ENCODE data around the gene FTL. TPM values are rescaled to one million over a fixed set of nuclear protein-coding genes. Genes with fewer than 3 reads are reported as not detected.

The FTL gene
- total RNA-seq, 2 experiments from 2014 or later: 467 to 602 TPM

- Histone ChIP-seq H4K20me1 (ENCODE audit: insufficient read depth, low read length) (no peaks in the 10 kb centered on the region), H3K27ac (ENCODE audit: low read depth, low read length, poor library complexity, severe bottlenecking) (no peak overlapping the region), H3K79me2 (ENCODE audit: insufficient read depth, low read depth, low read length) (no peaks in the 10 kb centered on the region), H3K4me3 (ENCODE audit: low read depth, low read length, poor library complexity, severe bottlenecking) (no peak overlapping the region), H3K9me3 (ENCODE audit: low read length) (no peaks in the 10 kb centered on the region), H2AFZ (ENCODE audit: low read length) (no peak overlapping the region), H3K4me2 (ENCODE audit: low read length) (no peak overlapping the region), H3K9me2 (ENCODE audit: insufficient read depth, low read length) (no peaks in the 10 kb centered on the region), H3K36me3 (ENCODE audit: insufficient read depth, low read length) (peaks cover 82% of the 10 kb centered on the region), H3K4me1 (ENCODE audit: insufficient read depth, low read length, poor library complexity, severe bottlenecking) (peaks cover 3% of the 10 kb centered on the region)
- BruUV-seq (replicated peaks): no TSS peak
- intact Hi-C loops (cut with micrococcal nuclease; ENCODE audit: unreplicated experiment): no loop called here
- TF ChIP-seq EZH2phosphoT487 (IDR thresholded peaks at IDR 0.05; ENCODE audit: borderline replicate concordance, low read depth, low read length): no peak
- TF ChIP-seq CTCF (conservative IDR thresholded peaks at IDR 0.05; ENCODE audit: low read length): no peak
- DNase-seq (ENCODE audit: low spot score): no peak
- ChIA-PET CTCF (ENCODE audit: unreplicated experiment) (no interaction called here), POLR2A (no interaction called here)
These were observed 39.0 kb downstream of the FTL start for GRCh38 chr19:49004133-49004532.

GRCh38 chr19:49004964-49005614, 40.0 kb downstream of the FTL start:
- H3K36me3 ChIP-seq (ENCODE audit: insufficient read depth, low read length): peaks cover 81% of the 10 kb centered on the region
- DNase-seq (ENCODE audit: low spot score): no peak
- H4K20me1 ChIP-seq (ENCODE audit: insufficient read depth, low read length): no peaks in the 10 kb centered on the region
- no peak overlapping the region for H2AFZ ChIP-seq (ENCODE audit: low read length)
- no peak for TF ChIP-seq CTCF (conservative IDR thresholded peaks at IDR 0.05; ENCODE audit: low read length)
- TF ChIP-seq EZH2phosphoT487 (IDR thresholded peaks at IDR 0.05; ENCODE audit: borderline replicate concordance, low read depth, low read length): no peak
- TSS peak; percentile 43 for BruUV-seq (replicated peaks)
- no peaks in the 10 kb centered on the region for H3K9me3 ChIP-seq (ENCODE audit: low read length)
- H3K79me2 ChIP-seq (ENCODE audit: insufficient read depth, low read depth, low read length): no peaks in the 10 kb centered on the region
- ChIA-PET CTCF (ENCODE audit: unreplicated experiment) (no interaction called here), POLR2A (interaction anchor here (0.5 kb wide), 1 partner anchor 298 kb away, joined by 3 read pairs; no protein-coding TSS in a partner anchor)
- H3K27ac ChIP-seq (ENCODE audit: low read depth, low read length, poor library complexity, severe bottlenecking): no peak overlapping the region
- H3K9me2 ChIP-seq (ENCODE audit: insufficient read depth, low read length): no peaks in the 10 kb centered on the region
- H3K4me3 ChIP-seq (ENCODE audit: low read depth, low read length, poor library complexity, severe bottlenecking): no peak overlapping the region
- H3K4me2 ChIP-seq (ENCODE audit: low read length): no peak overlapping the region
- intact Hi-C loops (cut with micrococcal nuclease; ENCODE audit: unreplicated experiment): no loop called here
- H3K4me1 ChIP-seq (ENCODE audit: insufficient read depth, low read length, poor library complexity, severe bottlenecking): no peaks in the 10 kb centered on the region

- Histone ChIP-seq H3K4me1 (ENCODE audit: insufficient read depth, low read length, poor library complexity, severe bottlenecking) (no peaks in the 10 kb centered on the region), H3K4me2 (ENCODE audit: low read length) (no peak overlapping the region), H3K27ac (ENCODE audit: low read depth, low read length, poor library complexity, severe bottlenecking) (no peak overlapping the region), H3K79me2 (ENCODE audit: insufficient read depth, low read depth, low read length) (no peaks in the 10 kb centered on the region), H2AFZ (ENCODE audit: low read length) (no peak overlapping the region), H3K9me2 (ENCODE audit: insufficient read depth, low read length) (no peaks in the 10 kb centered on the region), H3K4me3 (ENCODE audit: low read depth, low read length, poor library complexity, severe bottlenecking) (no peak overlapping the region), H3K36me3 (ENCODE audit: insufficient read depth, low read length) (peaks cover 85% of the 10 kb centered on the region), H4K20me1 (ENCODE audit: insufficient read depth, low read length) (no peaks in the 10 kb centered on the region), H3K9me3 (ENCODE audit: low read length) (no peaks in the 10 kb centered on the region)
- no TSS peak for BruUV-seq (replicated peaks)
- DNase-seq (ENCODE audit: low spot score): no peak
- ChIA-PET POLR2A (no interaction called here), CTCF (ENCODE audit: unreplicated experiment) (no interaction called here)
- intact Hi-C loops (cut with micrococcal nuclease; ENCODE audit: unreplicated experiment): no loop called here
- TF ChIP-seq CTCF (conservative IDR thresholded peaks at IDR 0.05; ENCODE audit: low read length) (no peak), EZH2phosphoT487 (IDR thresholded peaks at IDR 0.05; ENCODE audit: borderline replicate concordance, low read depth, low read length) (no peak)
These were observed 41.8 kb downstream of the FTL start for GRCh38 chr19:49006905-49007304.
